Activated CD4-positive, alpha-beta T cell treated with anti-CD3 and anti-CD28 coated beads, Interleukin-2, amount 10 ng/mL, durations not matched to agents 24 days and 14 days (primary cell): ENCODE data around the gene FASTKD1. TPM values are rescaled to one million over a fixed set of nuclear protein-coding genes. Genes with fewer than 3 reads are reported as not detected.
"Not testable (repeated sequence)": the region's sequence is repeated elsewhere in the genome, so short reads cannot be mapped to it uniquely, and the experiment has no call there.

Source experiments
- DNase-seq: peaks from one replicate; pipeline ENCODE4 v3.0.0; 2022
- H3K27ac Mint-ChIP-seq: one replicate; pipeline ENCODE4 v1.8.0; 2022; ENCODE audit warnings: mild to moderate bottlenecking, mixed read lengths
- H3K27me3 Mint-ChIP-seq: one replicate; pipeline ENCODE4 v1.8.0; 2022; ENCODE audit warnings: mixed read lengths
- H3K36me3 Mint-ChIP-seq: one replicate; pipeline ENCODE4 v1.8.0; 2022; ENCODE audit warnings: low read depth, mild to moderate bottlenecking, mixed read lengths
- H3K4me1 Mint-ChIP-seq: one replicate; pipeline ENCODE4 v1.8.0; 2021; ENCODE audit warnings: mixed read lengths
- H3K4me3 Mint-ChIP-seq: one replicate; pipeline ENCODE4 v1.8.0; 2022; ENCODE audit warnings: mild to moderate bottlenecking, moderate library complexity, mixed read lengths
- H3K9me3 Mint-ChIP-seq: one replicate; pipeline ENCODE4 v1.8.0; 2021; ENCODE audit warnings: mixed read lengths
- intact Hi-C: fragments of 100-400 bp; cut with micrococcal nuclease; formaldehyde crosslinking; loops from one replicate; pipeline ENCODE4 v1.15.1; 2023
- total RNA-seq: library from RNA; stranded (reverse); gene quantifications from 2 replicates; pipeline ENCODE4 v1.2.3, GENCODE V29; 2022

The FASTKD1 gene
- total RNA-seq, 1 donor from 2014 or later = 56.5 TPM

DNA sequence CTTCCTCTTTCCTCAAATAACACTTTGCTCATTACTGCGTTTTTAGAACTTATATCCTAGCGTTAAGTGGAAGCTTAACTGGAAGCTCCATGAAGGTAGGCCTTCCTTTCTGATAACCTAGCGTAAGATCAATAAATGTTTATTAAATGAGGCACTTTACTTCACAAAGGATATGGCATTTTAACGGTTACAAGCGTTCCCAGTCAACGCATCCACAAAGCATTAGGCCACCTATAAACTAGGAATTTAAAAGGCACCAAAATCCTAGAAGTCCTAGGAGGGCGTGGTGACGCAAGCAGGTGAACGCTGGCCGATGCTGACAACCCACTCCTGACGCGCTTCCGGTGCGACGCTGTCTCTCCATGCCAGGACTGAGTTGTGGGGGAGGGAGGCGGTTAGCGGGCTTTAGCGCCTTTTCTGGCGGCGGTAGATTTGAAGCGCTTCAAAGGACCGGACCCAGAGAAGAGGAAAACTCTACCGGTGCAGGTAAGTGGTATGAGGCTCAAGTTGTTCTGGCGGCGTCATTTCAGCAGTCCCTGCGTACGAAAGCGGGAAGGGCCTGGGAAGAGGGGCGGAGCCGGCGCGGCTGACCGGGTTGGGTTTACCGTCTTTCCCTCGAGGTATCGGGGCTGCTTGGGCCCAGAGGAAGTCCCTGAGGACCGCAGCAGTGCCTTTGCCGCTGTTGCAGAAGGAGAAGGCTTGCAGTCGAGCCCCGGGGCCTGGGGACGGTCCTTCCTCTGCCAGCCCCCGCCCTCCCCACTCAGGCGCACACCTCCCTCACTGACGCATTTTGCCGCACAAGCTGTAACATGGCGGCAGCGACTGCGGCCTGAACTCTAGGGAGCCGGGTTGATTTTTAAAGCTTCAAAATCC is 10.6 kb upstream of the FASTKD1 start, which contains the start of gene PPIG:
TSS of gene PPIG (plus strand) at position 347 of the 873 bp plus-strand sequence. CDS start 19,691 bp downstream, outside the sequence.
- H3K27me3 Mint-ChIP-seq = peaks cover 5% of the 10 kb centered on the region
- H3K9me3 Mint-ChIP-seq = peaks cover 12% of the 10 kb centered on the region
- peaks cover 22% of the 10 kb centered on the region for H3K36me3 Mint-ChIP-seq
- DNase-seq = peak; percentile 95
- intact Hi-C loops = loop anchor here (1.0 to 5.0 kb wide), 5 partner anchors 11 to 241 kb away; partner anchors contain the start of genes CFAP210, FASTKD1, LRP2 and METTL5
- H3K4me3 Mint-ChIP-seq = peak within 1 kb of the TSS; percentile 95
- H3K27ac Mint-ChIP-seq = peak within 1 kb of the TSS; percentile 100
- H3K4me1 Mint-ChIP-seq = peaks cover 28% of the 10 kb centered on the region

DNA sequence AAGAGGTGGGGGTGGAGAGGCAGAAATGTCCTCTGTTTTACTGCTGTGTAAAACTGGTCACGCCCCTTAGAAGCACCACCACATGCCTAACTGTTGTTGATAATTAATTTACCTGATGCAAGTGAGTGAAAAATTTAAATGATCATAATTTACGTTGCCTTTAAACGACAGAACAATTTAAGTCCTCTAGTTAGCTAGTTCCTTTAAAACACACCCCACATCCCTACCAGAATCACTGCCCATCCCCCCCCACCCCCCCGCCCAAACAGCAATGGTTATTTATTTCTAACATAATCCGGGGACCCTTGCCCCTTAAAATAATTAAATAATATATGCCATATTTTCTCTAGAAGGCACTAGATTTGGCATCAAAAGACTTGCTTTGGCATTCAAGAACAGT is 9.9 kb upstream of the FASTKD1 start:
- H3K4me1 Mint-ChIP-seq = peaks cover 24% of the 10 kb centered on the region
- no peak for DNase-seq
- H3K27ac Mint-ChIP-seq = peak overlapping the region; percentile 51
- H3K36me3 Mint-ChIP-seq = peaks cover 19% of the 10 kb centered on the region
- H3K4me3 Mint-ChIP-seq = no peak overlapping the region
- H3K9me3 Mint-ChIP-seq = peaks cover 12% of the 10 kb centered on the region
- peaks cover 9% of the 10 kb centered on the region for H3K27me3 Mint-ChIP-seq
- intact Hi-C loops = loop anchor here (5.0 kb wide), 1 partner anchor 221 kb away; the partner anchor contains the start of gene LRP2

DNA sequence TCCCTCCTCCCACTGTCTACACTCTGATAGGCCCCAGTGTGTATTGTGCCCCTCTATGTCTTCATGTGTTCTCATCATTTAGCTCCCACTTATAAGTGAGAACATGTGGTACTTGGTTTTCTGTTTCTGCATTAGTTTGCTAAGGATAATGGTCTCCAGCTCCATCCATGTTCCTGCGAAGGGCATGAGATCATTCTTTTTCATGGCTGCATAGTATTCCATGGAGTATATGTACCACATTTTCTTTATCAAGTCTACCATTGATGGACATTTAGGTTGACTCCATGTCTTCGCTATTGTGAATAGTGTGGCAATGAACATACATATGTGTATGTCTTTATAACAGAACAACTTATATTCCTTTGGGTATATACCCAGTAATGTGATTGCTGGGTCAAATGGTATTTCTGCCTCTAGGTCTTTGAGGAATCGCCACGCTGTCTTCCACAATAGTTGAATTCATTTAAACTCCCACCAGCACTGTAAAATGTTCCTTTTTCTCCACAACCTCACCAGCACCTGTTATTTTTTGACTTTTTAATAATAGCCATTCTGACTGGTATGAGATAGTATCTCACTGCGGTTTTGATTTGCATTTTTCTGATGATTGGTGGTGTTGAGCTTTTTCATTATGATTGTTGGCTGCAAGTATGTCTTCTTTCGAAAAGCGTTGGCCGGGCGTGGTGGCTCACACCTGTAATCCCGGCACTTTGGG is 9.0 kb upstream of the FASTKD1 start:
- H3K27ac Mint-ChIP-seq, H3K27me3 Mint-ChIP-seq: not testable (repeated sequence)
- intact Hi-C loops = loop anchor here (5.0 kb wide), 1 partner anchor 220 kb away; the partner anchor contains the start of gene LRP2
- Mint-ChIP-seq H3K4me3 (peak overlapping the region; percentile 30), H3K36me3 (peaks cover 17% of the 10 kb centered on the region), H3K4me1 (peaks cover 22% of the 10 kb centered on the region), H3K9me3 (peaks cover 12% of the 10 kb centered on the region)
- peak; percentile 40 for DNase-seq

DNA sequence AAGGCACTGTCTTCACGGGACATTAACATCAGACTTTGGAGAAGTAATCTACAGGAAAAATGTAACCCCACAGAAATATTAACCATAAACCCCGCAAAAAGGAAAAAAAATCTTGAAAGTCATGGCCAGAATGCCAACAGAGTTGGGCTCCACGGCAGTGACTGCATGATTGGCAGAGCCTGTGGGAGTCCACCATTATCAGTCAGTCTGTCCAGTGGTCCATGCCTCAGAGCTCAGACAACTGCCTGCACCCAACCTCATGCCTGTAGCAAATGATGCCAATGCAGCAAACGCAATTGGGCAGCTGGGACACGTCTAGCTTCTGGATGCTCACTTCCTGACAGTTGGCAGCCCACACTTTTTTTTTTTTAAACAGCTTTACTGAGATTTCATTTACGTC is 5.4 kb upstream of the FASTKD1 start:
- no peak overlapping the region for H3K27ac Mint-ChIP-seq
- H3K27me3 Mint-ChIP-seq = peaks cover 12% of the 10 kb centered on the region
- H3K9me3 Mint-ChIP-seq = peaks cover 10% of the 10 kb centered on the region
- peaks cover 2% of the 10 kb centered on the region for H3K4me1 Mint-ChIP-seq
- intact Hi-C loops = no loop called here
- H3K4me3 Mint-ChIP-seq = no peak overlapping the region
- peaks cover 3% of the 10 kb centered on the region for H3K36me3 Mint-ChIP-seq
- DNase-seq = no peak

DNA sequence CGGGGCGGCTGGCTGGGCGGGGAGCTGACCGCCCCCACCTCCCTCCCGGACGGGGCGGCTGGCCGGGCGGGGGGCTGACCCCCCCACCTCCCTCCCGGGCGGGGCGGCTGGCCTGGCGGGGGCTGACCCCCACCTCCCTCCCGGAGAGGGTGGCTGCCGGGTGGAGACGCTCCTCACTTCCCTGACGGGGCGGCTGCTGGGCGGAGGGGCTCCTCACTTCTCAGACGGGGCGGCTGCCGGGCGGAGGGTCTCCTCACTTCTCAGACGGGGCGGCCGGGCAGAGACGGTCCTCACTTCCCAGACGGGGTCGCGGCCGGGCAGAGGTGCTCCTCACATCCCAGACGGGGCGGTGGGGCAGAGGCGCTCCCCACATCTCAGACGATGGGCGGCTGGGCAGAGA is 1.6 kb upstream of the FASTKD1 start:
- intact Hi-C loops, H3K36me3 Mint-ChIP-seq, H3K9me3 Mint-ChIP-seq, H3K4me1 Mint-ChIP-seq, H3K4me3 Mint-ChIP-seq, H3K27ac Mint-ChIP-seq: not testable (repeated sequence)
- peaks cover 12% of the 10 kb centered on the region for H3K27me3 Mint-ChIP-seq
- DNase-seq = peak; percentile 40

DNA sequence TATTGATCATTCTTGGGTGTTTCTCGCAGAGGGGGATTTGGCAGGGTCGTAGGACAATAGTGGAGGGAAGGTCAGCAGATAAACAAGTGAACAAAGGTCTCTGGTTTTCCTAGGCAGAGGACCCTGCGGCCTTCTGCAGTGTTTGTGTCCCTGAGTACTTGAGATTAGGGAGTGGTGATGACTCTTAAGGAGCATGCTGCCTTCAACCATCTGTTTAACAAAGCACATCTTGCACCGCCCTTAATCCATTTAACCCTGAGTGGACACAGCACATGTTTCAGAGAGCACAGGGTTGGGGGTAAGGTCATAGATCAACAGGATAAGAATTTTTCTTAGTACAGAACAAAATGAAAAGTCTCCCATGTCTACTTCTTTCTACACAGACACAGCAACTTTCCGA is 874 bp upstream of the FASTKD1 start:
- not testable (repeated sequence) for H3K27me3 Mint-ChIP-seq, DNase-seq, H3K4me3 Mint-ChIP-seq, H3K9me3 Mint-ChIP-seq
- Mint-ChIP-seq H3K27ac (peak overlapping the region; percentile 37), H3K36me3 (peaks cover 11% of the 10 kb centered on the region), H3K4me1 (peaks cover 10% of the 10 kb centered on the region)
- intact Hi-C loops = loop anchor here (5.0 kb wide), 1 partner anchor 97 kb away; the partner anchor contains the start of gene BBS5

DNA sequence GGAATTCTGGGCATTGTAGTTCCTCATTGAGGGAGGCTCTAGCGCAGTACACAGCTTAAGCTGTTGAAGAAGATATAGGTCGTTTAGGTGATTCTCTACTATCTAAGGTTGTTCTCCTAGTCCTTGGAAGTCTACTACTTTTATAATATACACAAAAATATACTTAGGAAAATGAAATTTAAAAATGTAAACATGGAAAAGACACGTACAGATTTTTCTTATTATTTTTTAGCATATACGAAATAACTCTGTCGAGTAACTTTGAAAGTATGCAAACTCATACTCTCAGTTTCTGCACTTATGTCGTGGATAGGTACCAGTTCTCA is 272 bp upstream of the FASTKD1 start:
- intact Hi-C loops = loop anchor here (1.0 to 5.0 kb wide), 3 partner anchors 10 to 120 kb away; partner anchors contain the start of genes BBS5, CFAP210, PHOSPHO2 and PPIG
- H3K4me3 Mint-ChIP-seq = peak overlapping the region; percentile 94
- H3K9me3 Mint-ChIP-seq = no peaks in the 10 kb centered on the region
- peaks cover 6% of the 10 kb centered on the region for H3K27me3 Mint-ChIP-seq
- peaks cover 13% of the 10 kb centered on the region for H3K4me1 Mint-ChIP-seq
- H3K36me3 Mint-ChIP-seq = peaks cover 15% of the 10 kb centered on the region
- H3K27ac Mint-ChIP-seq = peak overlapping the region; percentile 90
- no peak for DNase-seq

DNA sequence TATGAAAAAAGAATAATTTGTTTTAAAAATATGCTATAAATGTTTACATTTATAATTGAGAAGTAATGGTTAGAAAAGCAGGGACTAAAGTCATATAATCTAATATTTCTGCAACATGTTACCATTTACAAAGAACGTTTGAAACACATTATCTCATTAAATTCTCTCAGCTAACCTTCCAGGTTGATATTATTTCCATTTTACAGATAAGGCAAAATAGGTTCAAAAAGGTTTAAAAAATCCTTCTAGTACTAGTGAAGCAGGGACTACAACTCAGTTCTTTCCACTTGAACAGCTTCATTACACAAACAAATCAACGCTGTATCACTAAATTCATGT is 875 bp downstream of the FASTKD1 start:
- intact Hi-C loops = loop anchor here (1.0 to 5.0 kb wide), 3 partner anchors 12 to 122 kb away; partner anchors contain the start of genes BBS5, CFAP210, PHOSPHO2 and PPIG
- no peak overlapping the region for H3K27ac Mint-ChIP-seq
- no peak for DNase-seq
- peaks cover 15% of the 10 kb centered on the region for H3K36me3 Mint-ChIP-seq
- no peaks in the 10 kb centered on the region for H3K9me3 Mint-ChIP-seq
- H3K27me3 Mint-ChIP-seq = peaks cover 2% of the 10 kb centered on the region
- H3K4me1 Mint-ChIP-seq = peaks cover 13% of the 10 kb centered on the region
- peak overlapping the region; percentile 94 for H3K4me3 Mint-ChIP-seq

DNA sequence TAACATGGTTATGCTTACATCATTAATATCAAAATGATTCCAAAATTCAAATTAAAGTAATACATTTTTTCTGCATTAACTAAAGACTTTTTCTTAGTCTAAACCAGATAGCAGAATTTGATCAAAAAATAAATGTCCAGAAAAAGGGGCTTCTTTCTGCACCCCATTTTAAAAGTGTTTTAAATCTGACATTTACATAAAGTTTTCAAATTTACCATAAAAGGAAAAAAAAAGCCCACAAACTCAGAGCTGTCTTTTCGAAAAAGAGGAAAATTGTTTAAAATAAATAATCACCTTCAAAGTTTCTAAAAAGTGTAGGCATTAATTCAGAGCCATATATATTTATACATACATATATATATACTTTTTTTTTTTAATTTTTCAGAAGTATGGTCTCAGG is 1.5 kb downstream of the FASTKD1 start:
- Mint-ChIP-seq H3K27me3 (no peaks in the 10 kb centered on the region), H3K27ac (no peak overlapping the region), H3K4me1 (peaks cover 13% of the 10 kb centered on the region), H3K36me3 (peaks cover 15% of the 10 kb centered on the region), H3K9me3 (no peaks in the 10 kb centered on the region), H3K4me3 (no peak overlapping the region)
- DNase-seq = no peak
- intact Hi-C loops = loop anchor here (5.0 kb wide), 1 partner anchor 95 kb away; the partner anchor contains the start of gene BBS5

DNA sequence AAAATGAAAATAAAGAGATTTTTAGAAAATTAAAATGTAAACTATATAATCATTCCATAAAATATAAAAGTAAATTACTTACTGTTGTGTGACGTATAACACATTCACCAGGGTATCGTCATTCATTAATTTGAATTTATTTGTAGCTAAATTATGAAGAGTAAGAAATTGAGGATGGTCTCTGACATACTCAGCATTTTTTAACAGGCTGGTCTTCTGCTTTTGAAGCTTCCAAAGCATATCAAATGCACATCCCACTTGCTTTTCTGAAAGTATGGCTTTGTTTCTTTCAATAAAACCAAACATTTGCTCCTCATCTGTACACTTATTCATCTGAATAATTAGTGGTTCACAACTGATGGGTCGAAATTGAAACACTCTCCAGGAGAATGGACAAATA is 2.1 kb downstream of the FASTKD1 start:
- no peaks in the 10 kb centered on the region for H3K9me3 Mint-ChIP-seq
- H3K27me3 Mint-ChIP-seq = no peaks in the 10 kb centered on the region
- no peak overlapping the region for H3K27ac Mint-ChIP-seq
- peaks cover 15% of the 10 kb centered on the region for H3K36me3 Mint-ChIP-seq
- peak overlapping the region; percentile 10 for H3K4me3 Mint-ChIP-seq
- no peak for DNase-seq
- H3K4me1 Mint-ChIP-seq = peaks cover 13% of the 10 kb centered on the region
- intact Hi-C loops = loop anchor here (5.0 kb wide), 1 partner anchor 94 kb away; the partner anchor contains the start of gene BBS5

DNA sequence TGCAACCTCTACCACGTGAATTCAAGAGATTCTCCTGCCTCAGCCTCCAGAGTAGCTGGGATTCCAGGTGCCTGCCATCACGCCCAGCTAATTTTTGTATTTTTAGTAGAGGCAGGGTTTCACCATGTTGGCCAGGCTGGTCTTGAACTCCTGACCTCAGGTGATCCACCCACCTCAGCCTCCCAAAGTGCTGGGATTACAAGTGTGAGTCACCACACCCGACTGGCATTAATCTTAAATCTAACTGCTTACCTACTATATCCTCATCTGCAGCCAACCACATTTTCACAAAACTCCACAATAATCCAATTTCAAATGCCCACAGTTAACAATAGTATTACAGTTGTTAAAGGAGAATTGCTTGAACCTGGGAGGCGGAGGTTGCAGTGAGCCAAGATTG is 2.9 kb downstream of the FASTKD1 start:
- intact Hi-C loops = loop anchor here (5.0 kb wide), 1 partner anchor 93 kb away; the partner anchor contains the start of gene BBS5
- not testable (repeated sequence) for H3K4me3 Mint-ChIP-seq

DNA sequence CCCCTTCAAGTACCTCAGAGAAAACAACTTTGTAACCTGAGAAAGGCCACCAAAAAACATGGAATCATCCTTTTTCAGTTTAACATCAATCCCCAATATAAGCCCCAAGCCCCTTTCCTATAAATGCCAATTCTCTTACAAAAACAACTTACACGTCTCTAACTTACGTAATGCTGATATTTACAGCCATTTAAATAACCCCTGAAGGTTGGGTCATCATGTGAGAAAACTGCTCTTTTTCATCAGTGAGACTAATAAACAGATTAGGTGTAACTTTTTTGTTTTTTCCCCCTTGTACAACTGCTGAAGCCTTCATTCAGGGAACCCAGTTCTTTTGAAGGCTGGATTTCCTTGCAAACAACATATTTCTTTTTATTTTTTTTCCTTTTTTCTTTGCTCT is 3.7 kb downstream of the FASTKD1 start:
- Mint-ChIP-seq H3K27ac (no peak overlapping the region), H3K36me3 (peaks cover 23% of the 10 kb centered on the region), H3K4me1 (peaks cover 13% of the 10 kb centered on the region), H3K9me3 (no peaks in the 10 kb centered on the region), H3K4me3 (no peak overlapping the region), H3K27me3 (no peaks in the 10 kb centered on the region)
- intact Hi-C loops = loop anchor here (5.0 kb wide), 1 partner anchor 93 kb away; the partner anchor contains the start of gene BBS5
- no peak for DNase-seq

More for the DNA sequence above, 2.9 kb downstream of the FASTKD1 start:
- not testable (repeated sequence) for H3K27ac Mint-ChIP-seq, H3K27me3 Mint-ChIP-seq, DNase-seq, H3K9me3 Mint-ChIP-seq
- Mint-ChIP-seq H3K36me3 (peaks cover 17% of the 10 kb centered on the region), H3K4me1 (peaks cover 13% of the 10 kb centered on the region)

DNA sequence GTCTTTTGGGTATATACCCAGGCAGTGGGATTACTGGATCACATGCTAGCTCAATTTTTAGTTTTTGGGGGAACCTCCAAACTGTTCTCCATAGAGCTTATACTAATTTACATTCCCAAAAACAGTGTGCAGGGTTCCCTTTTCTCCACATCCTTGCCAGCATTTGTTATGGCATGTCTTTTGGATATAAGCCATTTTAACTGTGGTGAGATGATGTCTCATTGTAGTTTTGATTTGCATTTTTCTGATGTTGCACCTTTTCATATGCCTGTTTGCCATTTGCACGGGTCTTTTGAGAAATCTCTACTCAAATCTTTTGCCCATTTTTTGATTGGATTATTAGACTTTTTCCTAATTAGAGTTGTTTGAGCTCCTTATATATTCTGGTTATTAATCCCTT is 8.0 kb downstream of the FASTKD1 start:
- no peaks in the 10 kb centered on the region for H3K27me3 Mint-ChIP-seq
- H3K4me1 Mint-ChIP-seq = peaks cover 7% of the 10 kb centered on the region
- H3K36me3 Mint-ChIP-seq = peaks cover 31% of the 10 kb centered on the region
- no peaks in the 10 kb centered on the region for H3K9me3 Mint-ChIP-seq
- intact Hi-C loops = no loop called here
- no peak overlapping the region for H3K4me3 Mint-ChIP-seq
- no peak for DNase-seq
- H3K27ac Mint-ChIP-seq = no peak overlapping the region
